Activated CD4-positive, alpha-beta T cell treated with anti-CD3 and anti-CD28 coated beads, Interleukin-2, Interleukin-6, amounts not matched to agents 100 ng/mL and 50 ng/mL, durations not matched to agents 16 hours and 8 hours (primary cell): ENCODE measurements around the gene DFFB.
A peak's percentile ranks its signal among the peaks of the same experiment; 100 is the strongest.

Experiments used
- DNase-seq: peaks from one replicate; pipeline ENCODE4 v3.0.0-alpha.2; 2020

DFFB gene

GRCh38 chr1:3834701-3835100 lies 22.6 kb upstream of the DFFB start:
- no peak for DNase-seq

- DNase-seq = no peak
Measured at GRCh38 chr1:3836421-3836820, 20.9 kb upstream of the DFFB start.

GRCh38 chr1:3837200-3837599 lies 20.1 kb upstream of the DFFB start:
- no peak for DNase-seq

- no peak for DNase-seq
Measured at GRCh38 chr1:3837685-3838084, 19.6 kb upstream of the DFFB start.

- no peak for DNase-seq
Measured at GRCh38 chr1:3838788-3839187, 18.5 kb upstream of the DFFB start.

GRCh38 chr1:3841491-3841890 lies 15.8 kb upstream of the DFFB start:
- DNase-seq = no peak

GRCh38 chr1:3842912-3843311 lies 14.4 kb upstream of the DFFB start:
- DNase-seq = no peak

- DNase-seq = no peak
Measured at GRCh38 chr1:3846541-3846940, 10.7 kb upstream of the DFFB start.

- no peak for DNase-seq
Measured at GRCh38 chr1:3847081-3847480, 10.2 kb upstream of the DFFB start.

GRCh38 chr1:3850857-3851256 lies 6.4 kb upstream of the DFFB start:
- no peak for DNase-seq

- DNase-seq = no peak
Measured at GRCh38 chr1:3851292-3851691, 6.0 kb upstream of the DFFB start.

GRCh38 chr1:3852091-3852490 lies 5.2 kb upstream of the DFFB start:
- DNase-seq = no peak

- DNase-seq = no peak
Measured at GRCh38 chr1:3852711-3853485, 4.4 kb upstream of the DFFB start.

GRCh38 chr1:3857791-3858129 lies 484 bp downstream of the DFFB start:
- DNase-seq = no peak

GRCh38 chr1:3858231-3858981 lies 1.1 kb downstream of the DFFB start:
- DNase-seq = peak; percentile 12

- DNase-seq = no peak
Measured at GRCh38 chr1:3863231-3863935, 6.1 kb downstream of the DFFB start.

- DNase-seq = no peak
Measured at GRCh38 chr1:3864884-3865283, 7.6 kb downstream of the DFFB start.

- no peak for DNase-seq
Measured at GRCh38 chr1:3865606-3866160, 8.4 kb downstream of the DFFB start.

GRCh38 chr1:3868464-3869006 lies 11.3 kb downstream of the DFFB start:
- no peak for DNase-seq

- DNase-seq = no peak
Measured at GRCh38 chr1:3869751-3870301, 12.6 kb downstream of the DFFB start.

GRCh38 chr1:3871451-3871805 lies 14.2 kb downstream of the DFFB start:
- DNase-seq = no peak

- DNase-seq = no peak
Measured at GRCh38 chr1:3872546-3872945, 15.3 kb downstream of the DFFB start.

- DNase-seq = no peak
Measured at GRCh38 chr1:3874736-3875135, 17.5 kb downstream of the DFFB start.
